Esophagus mucosa (tissue), 1 donor: ENCODE measurements around the gene H2AZ1. TPM values are rescaled to one million over a fixed set of nuclear protein-coding genes. Genes with fewer than 3 reads are reported as not detected.
"Not testable (repeated sequence)": the region's sequence is repeated elsewhere in the genome, so short reads cannot be mapped to it uniquely, and the experiment has no call there.

Experiments used
- ATAC-seq: fragments of 200-7000 bp; cut with Tn5 transposase; one replicate; pipeline ENCODE4 v1.9.1; 2020
- total RNA-seq: library from RNA; stranded (reverse); gene quantifications from one replicate; pipeline ENCODE4 v1.2.4, GENCODE V29; 2023
- donor health status: DM: yes; HTN: yes; CAD: no.

The H2AZ1 gene
- total RNA-seq: 237 TPM

DNA sequence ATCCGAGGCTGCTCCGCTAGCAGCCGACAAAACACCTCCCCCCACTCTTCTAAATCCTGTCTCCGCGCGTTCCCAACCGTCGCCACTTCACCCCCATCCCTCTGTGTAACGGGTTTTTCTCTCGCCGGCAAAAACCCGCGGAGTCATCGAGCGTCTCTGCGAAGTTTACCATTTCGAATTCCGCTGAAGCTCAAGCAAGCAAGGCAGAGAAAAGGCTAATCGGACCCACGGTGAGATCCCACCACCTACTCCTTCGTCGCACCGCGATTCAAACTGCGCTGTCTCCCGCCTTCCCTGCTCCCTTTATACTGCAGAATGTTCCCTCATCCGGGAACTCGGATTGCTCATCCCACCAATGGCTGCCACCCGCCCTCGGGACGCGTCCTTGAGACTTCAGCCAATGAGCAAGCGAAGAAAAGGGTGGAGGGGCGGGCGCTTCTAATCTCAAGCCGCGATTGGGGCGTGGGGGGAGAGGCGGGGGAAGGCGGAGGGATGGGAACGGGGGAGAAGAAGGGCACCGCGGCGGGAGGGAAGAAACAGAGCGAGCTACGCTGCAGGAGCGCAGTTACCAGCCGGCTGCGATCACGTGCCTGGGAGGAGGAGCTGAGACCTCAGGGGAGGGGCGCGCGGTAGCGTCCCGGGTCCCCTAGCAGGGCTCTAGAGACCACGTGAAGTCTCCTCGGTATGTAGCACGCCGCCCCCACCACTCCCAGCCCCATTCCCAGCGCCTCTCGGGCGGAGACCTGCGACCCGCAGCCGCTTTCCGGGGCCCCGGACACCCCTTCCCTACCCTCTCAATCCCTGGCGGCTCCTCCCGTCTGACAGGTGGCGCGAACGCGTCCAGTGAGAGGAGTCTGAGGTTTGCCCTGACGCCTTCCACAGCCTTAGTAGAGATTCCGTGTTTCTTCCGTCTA is at the start of gene H2AZ1:
Gene H2AZ1 (minus strand): TSS at position 277 of the 914 bp plus-strand sequence. CDS start 105 bp downstream, at position 172.
- ATAC-seq: peak; percentile 89

DNA sequence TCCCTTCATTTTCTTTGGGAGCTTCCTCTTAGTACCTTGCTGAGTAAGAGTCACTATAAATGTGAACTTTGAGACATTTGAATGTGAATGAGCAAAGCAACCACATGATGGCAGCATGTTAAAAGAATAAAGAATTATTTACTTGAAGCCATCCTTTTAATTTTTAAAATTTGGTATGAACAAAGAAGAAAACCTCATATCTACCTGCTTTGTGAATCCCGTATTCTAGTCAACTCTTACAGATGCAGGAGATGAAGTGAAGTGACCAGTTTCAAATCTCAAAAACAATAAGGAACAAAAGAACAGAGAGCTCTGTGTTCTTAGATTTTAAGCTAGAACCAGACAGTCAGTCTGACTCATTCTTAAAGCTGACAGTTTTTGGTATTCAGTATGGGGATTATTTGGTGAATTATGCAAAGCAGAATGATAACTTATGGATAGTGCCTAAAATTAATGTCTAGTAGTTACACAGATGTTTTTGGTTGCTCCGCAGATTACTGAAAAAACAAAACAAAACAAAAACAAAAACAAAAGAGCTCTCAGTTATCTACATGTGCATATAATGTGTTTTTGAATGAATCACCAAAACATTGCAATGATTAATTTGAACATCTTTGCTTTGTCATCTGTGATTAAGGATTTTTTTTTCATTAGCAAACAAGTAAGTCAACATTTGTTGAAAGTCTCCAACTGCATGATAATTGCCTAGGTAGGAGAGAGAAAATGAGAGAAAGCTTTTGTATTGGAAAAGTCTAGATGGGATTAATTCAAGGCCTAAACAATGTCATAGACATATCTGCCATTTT is 48.2 kb upstream of the H2AZ1 start:
- ATAC-seq: no peak

DNA sequence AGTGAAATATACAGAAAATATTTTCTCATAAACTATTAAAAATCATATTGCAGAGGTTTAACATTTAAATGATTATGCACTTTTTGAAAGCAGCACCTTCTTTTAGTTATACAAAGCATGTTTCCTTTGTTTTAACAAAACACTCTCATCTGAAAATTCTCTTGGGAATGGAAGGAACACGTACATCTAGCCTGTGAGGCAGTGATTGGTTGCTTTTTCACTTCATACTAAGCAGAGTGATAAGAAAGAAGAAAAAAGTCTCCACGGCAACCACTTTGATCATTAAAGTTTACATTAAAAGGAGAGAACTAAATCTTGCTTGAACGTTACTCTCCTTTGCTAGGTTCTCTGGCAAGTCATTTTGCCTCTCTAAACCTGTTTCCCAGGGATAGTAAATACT is 41.7 kb upstream of the H2AZ1 start:
- no peak for ATAC-seq

DNA sequence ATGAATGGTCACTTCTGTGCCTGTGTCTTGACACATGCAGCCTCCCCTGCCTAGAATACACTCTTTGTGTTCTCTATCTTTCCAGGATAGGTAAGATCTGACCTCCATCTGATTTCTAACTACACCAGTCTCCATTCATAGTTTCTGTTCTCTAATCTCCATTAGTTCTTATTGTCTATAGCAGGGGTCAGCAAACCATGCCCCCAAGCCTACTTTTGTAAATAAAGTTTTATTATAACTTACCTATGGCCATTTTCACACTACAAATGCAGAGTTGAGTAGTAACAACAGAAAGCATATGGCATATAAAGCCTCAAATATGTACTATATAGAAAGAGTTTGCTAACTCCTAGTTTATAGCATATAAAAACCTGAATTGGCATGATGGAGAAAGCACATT is 37.6 kb upstream of the H2AZ1 start:
- no peak for ATAC-seq

DNA sequence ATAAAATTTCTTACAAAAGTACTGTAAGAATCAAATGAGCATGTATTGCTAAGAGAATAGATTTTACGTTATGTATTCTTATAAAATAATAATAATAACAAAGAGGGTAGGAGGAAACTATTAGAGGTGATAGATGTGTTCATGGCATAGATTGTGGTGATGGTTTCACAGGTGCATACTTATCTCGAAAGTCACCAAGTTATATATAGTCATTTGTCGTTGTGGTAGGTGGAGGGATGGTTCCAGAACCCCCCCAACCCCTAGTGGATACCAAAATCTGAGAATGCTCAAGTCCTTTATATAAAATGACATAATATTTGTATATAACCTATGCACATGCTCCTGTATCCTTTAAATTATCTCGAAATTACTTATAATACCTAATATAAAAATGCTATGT is 36.7 kb upstream of the H2AZ1 start:
- ATAC-seq: no peak

DNA sequence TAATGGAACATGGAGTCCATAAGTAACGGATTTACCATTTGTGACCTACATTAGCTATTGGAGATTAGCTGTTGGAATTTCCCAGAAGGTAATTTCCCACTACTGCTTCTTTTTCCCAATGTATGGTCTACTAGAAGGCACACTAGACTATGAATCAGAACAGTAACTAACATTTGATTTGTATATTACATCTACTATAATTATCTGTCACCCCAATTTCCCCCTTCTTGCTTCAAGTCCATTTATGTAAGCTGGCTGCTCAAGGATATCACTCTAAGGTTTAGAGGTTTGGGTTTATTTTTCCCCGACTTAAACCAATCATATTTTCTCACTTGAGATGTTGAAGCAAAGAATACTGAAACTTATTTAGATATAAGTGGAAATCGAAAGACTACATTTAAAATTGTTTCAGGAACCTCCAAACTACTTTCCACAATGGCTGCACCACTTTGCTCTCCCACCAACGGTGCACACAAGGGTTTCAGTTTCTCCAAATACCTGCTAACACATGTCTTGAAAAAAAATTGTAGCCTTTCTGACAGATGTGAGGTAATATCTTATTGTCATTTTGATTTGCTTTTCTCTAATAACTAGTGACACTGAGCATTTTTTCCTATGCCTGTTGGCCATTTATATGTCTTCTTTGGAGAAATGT is 33.3 kb upstream of the H2AZ1 start:
- no peak for ATAC-seq

DNA sequence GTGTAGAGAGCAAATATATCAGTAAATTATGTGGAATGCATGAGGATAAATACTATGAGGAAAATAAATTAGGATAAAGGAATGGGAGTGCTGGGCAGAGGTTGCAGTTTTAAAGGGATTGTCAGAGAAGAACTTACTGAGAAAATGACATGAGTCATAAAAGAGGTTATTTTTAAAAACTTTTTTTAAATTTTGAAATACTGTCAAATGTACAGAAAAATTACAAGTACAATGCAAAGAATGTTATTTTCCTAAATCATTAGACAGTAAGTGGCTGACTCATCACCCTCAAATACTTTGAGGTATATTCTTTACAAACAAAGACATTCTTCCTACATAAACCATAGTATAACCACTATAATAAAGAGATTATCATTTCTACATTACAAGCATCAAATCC is 29.8 kb upstream of the H2AZ1 start:
- no peak for ATAC-seq

DNA sequence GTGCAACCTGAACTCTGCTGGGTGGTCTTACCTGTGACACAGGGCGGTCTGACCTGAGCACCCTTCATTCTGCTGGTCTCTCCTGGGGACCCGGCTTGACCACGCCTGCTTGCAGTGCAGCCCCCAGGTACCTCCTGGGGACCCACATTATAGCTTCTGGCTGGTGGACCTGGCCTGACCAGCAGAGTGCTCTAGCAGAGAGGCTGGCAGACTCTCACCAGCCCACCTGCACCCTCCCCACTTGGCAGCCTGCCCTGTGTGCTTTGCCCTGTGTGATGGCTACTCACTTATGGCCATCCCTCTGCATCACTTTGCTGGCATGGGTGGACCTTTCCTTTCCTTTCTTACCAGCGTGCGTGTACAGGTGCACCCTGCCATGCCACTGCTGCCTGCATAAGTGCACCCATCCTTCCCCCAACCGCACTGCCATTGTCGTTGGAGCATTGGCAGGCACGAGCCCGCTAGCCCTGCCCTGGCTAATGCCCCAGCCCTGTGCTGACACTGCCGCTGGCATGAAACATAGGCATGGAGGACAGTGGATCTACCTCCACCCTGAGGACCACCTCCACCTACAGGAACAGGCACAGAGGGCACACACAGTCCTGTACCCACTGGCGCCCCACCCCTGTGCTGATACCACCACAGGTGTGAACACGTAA is 21.5 kb upstream of the H2AZ1 start:
- ATAC-seq: no peak

DNA sequence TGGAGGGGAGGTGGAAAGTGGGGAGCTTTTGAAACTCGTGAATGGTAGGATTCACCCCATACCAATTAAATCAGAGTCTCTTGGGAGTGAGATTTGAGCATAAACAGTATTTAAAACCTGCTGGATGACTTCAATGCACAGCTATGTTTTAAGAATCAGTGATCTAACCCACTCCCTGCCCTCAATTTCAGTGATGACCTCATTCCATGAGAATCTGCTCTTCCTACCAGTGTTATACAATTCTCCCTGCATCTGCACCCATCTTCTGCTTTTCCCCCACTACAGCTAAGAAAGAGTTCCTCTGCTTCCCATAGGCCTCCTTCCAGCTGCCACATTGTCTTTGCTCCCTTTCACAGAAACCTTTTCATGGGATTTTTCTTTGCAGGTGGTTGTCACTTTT is 18.3 kb upstream of the H2AZ1 start:
- ATAC-seq: no peak

DNA sequence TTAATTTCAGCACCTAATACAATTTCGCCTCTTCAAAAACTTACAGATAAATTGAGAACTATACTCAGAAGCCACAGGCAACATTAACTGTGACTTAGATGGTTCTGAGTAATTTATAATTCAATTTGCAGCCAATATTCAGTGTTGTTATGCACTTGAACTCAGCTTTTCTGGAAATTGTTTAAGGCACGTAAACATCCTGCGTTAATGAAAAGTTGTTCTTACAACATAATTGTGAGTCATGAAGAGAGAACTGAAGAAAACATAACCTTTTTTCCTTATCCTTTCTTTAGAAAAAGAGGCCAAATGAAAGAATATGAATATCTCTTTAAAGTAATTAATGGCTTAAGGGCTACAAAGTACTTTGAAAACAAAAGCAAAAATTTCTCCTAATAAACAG is 16.6 kb upstream of the H2AZ1 start:
- no peak for ATAC-seq

DNA sequence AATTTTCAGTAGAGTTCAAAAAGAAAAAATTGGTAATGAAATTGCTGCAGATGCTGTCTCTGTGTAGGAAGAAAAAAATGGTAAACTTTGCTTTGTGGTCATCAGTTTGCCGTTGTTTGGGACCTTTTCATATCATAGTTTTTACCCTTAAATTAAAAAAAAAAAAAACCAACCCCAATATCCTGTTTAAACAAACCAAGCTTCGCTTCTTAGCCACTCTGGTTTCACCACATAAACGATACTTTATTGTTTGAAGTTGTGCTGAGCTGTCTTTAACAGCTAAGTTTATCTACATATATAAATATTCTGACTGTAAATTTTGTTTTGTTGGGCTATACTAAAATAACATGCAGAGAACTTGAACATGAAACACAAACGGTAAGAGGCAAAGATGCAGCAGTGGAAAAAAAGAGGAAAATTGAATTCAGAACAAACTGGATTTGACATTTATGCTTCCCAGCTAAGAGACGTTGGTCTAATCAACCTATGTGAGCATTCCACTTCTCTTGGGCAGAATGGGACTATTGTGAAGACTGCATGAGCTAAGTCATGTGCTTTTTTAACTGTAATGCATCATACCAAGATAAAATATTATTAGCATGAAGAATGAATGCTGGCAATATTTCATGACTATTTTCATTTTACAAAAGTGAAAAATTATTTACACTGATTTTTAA is 15.7 kb upstream of the H2AZ1 start:
- ATAC-seq: no peak

DNA sequence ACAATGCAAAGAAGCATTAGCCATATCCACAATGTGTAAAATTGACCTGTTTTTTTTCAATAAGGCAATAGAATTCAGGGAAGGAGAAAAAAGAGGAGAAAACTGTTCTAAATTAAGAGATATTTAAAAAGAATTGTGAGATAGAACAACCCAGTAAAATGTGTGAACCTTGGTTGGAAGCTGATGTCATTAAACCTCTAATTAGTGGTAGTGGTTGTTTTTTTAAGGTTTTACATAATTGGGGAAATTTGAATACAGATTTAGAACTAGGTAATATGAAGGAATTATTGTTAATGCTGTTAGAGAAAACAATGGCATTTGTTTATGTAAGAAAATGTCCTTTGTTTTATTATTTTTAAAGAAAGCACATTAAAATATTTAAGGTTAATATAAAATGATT is 15.1 kb upstream of the H2AZ1 start:
- ATAC-seq: no peak

DNA sequence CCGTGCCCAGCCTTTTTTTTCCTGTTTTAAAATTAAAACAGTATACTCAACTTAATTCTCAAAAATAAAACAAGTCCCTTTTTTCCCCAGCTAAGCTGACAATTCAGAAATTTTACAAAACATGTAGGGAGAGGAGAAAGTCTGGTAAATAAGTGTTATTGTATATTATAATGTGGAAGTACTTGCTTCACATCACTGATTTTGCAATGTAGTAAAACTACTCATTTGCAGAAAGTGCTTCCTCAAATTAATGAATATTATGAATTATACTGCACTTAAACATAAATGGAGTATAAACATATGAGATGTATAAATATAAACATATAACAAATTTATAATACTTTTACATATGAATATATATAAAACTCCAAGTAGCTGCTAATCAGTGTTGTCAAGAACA is 11.6 kb upstream of the H2AZ1 start:
- ATAC-seq: no peak

DNA sequence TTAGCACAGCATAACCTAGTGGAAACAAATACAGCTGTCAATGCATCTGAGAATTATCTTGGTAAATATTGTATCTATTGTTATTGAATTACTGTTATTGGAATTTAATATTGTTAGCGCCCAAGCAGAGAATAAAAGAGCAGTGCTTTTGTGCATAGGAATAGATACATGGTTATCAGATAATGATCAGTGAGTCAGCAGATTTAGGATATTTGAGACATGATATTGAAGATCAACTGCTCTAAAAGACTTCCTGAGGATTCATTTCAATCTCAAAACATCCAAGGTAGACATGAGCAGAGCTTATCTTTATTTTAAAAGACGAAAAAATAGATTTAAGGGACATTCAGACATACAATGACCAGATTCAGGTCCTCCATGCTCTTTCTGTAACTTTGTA is 10.6 kb upstream of the H2AZ1 start:
- ATAC-seq: no peak

DNA sequence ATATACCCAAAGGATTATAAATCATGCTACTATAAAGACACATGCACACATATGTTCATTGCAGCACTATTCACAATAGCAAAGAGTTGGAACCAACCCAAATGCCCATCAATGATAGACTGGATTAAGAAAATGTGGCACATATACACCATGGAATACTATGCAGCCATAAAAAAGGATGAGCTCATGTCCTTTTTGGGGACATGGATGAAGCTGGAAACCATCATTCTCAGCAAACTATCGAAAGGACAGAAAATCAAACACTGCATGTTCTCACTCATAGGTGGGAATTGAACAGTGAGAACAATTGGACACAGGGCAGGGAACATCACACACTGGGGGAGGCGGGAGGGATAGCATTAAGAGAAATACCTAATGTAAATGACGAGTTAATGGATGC is 8.1 kb upstream of the H2AZ1 start:
- ATAC-seq: not testable (repeated sequence)

DNA sequence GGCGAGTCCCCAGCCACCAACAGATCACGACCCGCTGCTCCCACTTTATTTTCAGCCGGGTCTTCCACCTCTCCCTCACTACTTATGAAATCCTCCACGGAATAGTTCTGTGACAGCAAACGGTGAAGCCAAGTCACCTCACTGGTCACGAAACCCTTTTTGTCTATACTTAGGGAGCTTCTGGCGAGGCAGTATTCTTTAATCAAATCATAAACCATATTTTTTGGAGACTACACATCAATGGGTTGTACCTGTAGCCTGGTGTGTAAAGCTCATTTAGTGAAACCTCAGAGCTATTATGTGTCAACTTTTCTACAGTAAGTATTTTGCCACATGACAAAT is 809 bp upstream of the H2AZ1 start:
- ATAC-seq: no peak

DNA sequence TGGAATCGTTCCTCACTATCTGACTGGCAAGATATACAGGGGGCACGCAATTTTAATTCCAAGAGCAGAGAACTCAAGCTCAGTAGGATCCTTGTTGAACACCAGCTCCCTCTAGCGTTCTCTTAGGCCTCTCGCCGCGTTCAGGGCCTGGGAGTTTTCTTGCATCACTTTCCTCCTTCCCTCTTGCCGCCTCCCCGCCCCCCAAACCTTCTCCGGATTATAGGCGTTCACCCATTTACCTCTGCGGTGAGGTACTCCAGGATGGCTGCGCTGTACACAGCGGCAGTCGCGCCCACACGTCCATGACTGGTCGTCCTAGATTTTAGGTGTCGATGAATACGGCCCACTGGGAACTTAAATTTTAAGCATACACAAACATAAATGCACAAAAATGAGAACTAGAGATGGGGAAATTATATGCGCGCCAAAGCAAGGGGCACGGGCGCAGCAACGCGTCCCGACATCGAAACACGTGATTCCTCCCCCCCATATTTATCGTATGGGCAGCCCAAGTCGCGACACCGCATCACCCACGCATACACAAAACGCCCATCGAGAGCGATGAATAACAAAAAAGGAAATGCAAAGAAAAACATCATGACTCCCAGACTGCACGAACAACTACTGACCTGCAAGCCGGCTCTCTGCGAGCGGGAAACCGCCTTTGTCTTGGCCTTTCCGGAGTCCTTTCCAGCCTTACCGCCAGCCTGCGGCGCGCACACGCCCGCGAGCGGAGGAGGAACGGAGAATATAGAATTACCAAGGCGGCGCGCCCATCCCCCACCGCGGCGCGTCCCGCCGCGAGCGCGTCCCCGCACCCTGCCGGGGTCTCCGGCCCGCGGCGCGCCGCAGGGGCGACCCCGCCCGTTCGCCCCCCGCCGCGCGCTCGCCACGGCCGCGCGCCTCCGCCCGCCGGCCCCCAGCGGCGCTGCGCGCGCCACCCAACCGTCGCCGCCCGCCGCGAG is 759 bp downstream of the H2AZ1 start:
- ATAC-seq: peak; percentile 67

DNA sequence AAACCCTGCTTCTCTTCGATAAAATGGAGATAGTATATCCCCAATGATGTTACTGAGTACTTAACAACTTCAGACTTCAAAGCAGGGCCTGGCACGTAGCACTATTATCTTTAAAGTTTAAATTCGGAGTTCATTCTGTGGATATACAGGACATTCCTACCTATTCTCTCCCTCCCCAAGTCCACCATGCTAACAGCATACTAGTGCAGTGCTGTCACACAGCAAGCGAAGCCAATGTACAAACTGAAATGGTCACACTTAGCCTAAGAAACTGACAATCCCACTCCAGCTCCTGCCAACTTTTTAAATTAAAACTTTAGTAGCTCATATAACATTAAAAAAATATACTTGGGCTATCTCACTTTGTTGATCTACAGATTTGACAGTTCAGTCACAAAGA is 2.5 kb downstream of the H2AZ1 start:
- no peak for ATAC-seq

DNA sequence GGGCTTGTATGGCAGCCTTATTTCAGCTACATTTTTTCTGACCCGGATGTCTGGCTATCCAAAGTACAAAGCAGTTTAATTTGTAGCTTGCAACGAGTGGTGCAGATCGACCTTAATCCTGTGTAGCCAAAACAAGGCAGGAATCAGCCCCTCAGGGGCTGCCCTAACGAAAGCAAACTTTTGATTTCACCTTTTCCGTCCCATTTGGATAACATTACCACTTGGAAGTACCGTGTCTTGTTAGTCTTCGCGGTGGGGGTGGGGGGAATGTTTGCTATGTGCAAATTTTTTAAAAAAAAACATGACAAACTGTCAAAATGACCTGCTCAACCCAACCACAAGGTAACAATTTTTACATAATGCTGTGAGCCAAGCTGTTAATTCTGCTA is 2.9 kb downstream of the H2AZ1 start:
- ATAC-seq: no peak

DNA sequence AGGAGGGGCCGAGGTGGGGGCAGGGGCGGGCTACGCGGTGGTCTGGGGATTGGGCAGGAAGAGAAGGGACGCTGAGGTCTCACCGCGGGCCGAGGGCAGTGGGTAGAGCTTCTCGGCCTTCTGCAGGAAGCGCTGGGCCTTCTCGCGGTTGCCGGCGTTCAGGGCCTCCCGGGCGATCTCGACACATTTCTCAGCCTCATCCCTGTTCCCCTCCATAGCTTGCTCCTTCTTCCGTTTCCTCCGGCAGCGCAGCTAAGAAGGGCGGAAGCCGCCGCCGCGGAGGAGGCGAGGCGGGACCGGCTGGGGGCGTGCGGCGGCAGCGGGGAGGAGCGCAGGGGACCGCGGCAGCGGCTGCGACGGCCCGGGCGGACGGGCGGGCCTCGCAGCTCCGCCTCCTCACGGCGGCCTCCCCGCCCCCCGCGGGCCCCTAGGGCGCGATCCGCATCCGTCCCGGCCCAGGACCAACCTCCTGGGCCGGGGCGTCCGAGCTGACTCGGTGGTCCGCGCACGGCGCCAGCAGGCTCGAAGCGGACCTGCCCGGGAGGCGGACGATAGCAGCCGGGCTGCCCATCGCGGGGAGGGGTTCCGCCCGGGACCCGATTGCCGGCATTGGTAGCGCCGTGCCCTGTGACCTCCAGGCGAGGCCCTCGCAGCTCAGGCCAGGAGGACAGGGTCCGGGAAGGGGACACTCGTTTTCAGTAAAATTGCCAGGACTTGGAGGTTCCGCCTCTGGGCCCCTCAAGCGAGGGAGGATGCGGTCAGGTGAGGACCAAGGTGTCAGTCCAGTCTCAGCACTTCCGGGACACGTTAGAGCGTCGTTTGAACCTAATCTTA is 3.5 kb downstream of the H2AZ1 start, which contains the start of gene DNAJB14:
Gene DNAJB14 (minus strand): TSS at position 263 of the 834 bp plus-strand sequence. CDS start 47 bp downstream, at position 216.
- ATAC-seq: peak; percentile 73
